Upper lobe of left lung (tissue), 4 donors: ENCODE results near the gene CXCL6.

ENCODE experiments used
- POLR2AphosphoS5 ChIP-seq, 2 donors: sonication (generic); formaldehyde crosslinking; IDR thresholded peaks; one replicate each; pipeline ENCODE4 v1.5.1; 2017; ENCODE audit warnings: antibody characterized with exemption in 2 of 2
- TF ChIP-seq, protein P1 (sequence below), 6 experiments: fragments of 450-650 bp in 4 of 6; fragments of 200-600 bp in 2 of 6; sonication (generic) in 2 of 6; IDR thresholded peaks; one replicate each; pipeline ENCODE4 v1.5.1; 2016 to 2019; ENCODE audit warnings: antibody characterized with exemption in 6 of 6

DNA sequence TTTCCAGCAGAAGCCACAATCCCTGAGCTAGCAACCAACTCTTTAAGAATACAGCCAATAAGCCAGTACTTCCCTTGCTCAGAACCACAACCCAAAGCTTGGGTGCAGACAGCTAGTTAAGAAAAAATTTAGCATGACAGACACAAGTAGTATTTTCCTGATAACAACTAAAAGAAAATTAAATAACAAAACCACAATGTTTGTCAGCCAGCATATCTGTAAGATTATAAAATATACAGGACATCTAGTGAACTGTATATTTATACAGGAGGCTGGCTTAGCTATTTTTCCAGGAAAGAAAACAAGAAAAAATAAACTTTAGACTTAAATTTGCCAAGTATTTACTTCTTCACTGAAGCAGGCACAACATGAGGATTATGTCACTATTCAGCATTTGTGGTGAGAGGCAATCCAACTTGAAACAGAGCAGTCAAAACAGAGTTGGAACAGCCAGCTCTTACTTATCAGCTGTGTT is 23.2 kb downstream of the CXCL6 start:
- TF ChIP-seq, protein P1, sequence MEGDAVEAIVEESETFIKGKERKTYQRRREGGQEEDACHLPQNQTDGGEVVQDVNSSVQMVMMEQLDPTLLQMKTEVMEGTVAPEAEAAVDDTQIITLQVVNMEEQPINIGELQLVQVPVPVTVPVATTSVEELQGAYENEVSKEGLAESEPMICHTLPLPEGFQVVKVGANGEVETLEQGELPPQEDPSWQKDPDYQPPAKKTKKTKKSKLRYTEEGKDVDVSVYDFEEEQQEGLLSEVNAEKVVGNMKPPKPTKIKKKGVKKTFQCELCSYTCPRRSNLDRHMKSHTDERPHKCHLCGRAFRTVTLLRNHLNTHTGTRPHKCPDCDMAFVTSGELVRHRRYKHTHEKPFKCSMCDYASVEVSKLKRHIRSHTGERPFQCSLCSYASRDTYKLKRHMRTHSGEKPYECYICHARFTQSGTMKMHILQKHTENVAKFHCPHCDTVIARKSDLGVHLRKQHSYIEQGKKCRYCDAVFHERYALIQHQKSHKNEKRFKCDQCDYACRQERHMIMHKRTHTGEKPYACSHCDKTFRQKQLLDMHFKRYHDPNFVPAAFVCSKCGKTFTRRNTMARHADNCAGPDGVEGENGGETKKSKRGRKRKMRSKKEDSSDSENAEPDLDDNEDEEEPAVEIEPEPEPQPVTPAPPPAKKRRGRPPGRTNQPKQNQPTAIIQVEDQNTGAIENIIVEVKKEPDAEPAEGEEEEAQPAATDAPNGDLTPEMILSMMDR (IDR thresholded peaks at IDR 0.05) = no peak
- no peak for TF ChIP-seq POLR2AphosphoS5 (IDR thresholded peaks at IDR 0.05)
